ENCODE data around the gene RALGPS1. TPM values are rescaled to one million over a fixed set of nuclear protein-coding genes. Genes with fewer than 3 reads are reported as not detected.
A peak's percentile ranks its signal among the peaks of the same experiment; 100 is the strongest.

RALGPS1 gene
- total and polyA plus RNA-seq, 4 donors: 34.4 to 80.9 (median 73.2) TPM

- no peaks in the 10 kb centered on the region for H3K27me3 ChIP-seq (ENCODE audit: control insufficient read depth, insufficient read depth, low read length)
- no peaks in the 10 kb centered on the region for H3K9me3 ChIP-seq (ENCODE audit: control insufficient read depth, insufficient read depth, low read length)
- H3K4me3 ChIP-seq (ENCODE audit: low read depth, low read length): no peak overlapping the region
- H3K36me3 ChIP-seq (ENCODE audit: control insufficient read depth, insufficient read depth, low read length): peaks cover 51% of the 10 kb centered on the region
- no peak overlapping the region for H3K27ac ChIP-seq (ENCODE audit: low read depth, low read length)
- peaks cover 34% of the 10 kb centered on the region for H3K4me1 ChIP-seq (ENCODE audit: control insufficient read depth, insufficient read depth, low read length)
- 90% methylated on average over 6 of the region's 6 CpGs for WGBS (ENCODE audit: insufficient coverage)
- DNase-seq (ENCODE audit: low read depth in 4 of 6, low spot score in 6 of 6): no peak
Observed at GRCh38 chr9:127181595-127182190, 267.1 kb downstream of the RALGPS1 start.

- no peak for DNase-seq (ENCODE audit: low read depth in 4 of 6, low spot score in 6 of 6)
- peaks cover 31% of the 10 kb centered on the region for H3K4me1 ChIP-seq (ENCODE audit: control insufficient read depth, insufficient read depth, low read length)
Observed at GRCh38 chr9:127182901-127183746, 268.5 kb downstream of the RALGPS1 start.

GRCh38 chr9:127183814-127184582, 269.4 kb downstream of the RALGPS1 start:
- Histone ChIP-seq H3K27ac (ENCODE audit: low read depth, low read length) (no peak overlapping the region), H3K27me3 (ENCODE audit: control insufficient read depth, insufficient read depth, low read length) (no peaks in the 10 kb centered on the region), H3K4me3 (ENCODE audit: low read depth, low read length) (no peak overlapping the region), H3K4me1 (ENCODE audit: control insufficient read depth, insufficient read depth, low read length) (peaks cover 24% of the 10 kb centered on the region), H3K36me3 (ENCODE audit: control insufficient read depth, insufficient read depth, low read length) (peaks cover 35% of the 10 kb centered on the region), H3K9me3 (ENCODE audit: control insufficient read depth, insufficient read depth, low read length) (no peaks in the 10 kb centered on the region)
- DNase-seq (ENCODE audit: low read depth in 4 of 6, low spot score in 6 of 6): peak in 1 of 6 donors; percentile 16
- 88% methylated on average over 16 of the region's 17 CpGs for WGBS (ENCODE audit: insufficient coverage)

More at GRCh38 chr9:127182901-127183746, 268.5 kb downstream of the RALGPS1 start:
- Histone ChIP-seq H3K27ac (ENCODE audit: low read depth, low read length) (no peak overlapping the region), H3K36me3 (ENCODE audit: control insufficient read depth, insufficient read depth, low read length) (peaks cover 38% of the 10 kb centered on the region), H3K27me3 (ENCODE audit: control insufficient read depth, insufficient read depth, low read length) (no peaks in the 10 kb centered on the region), H3K9me3 (ENCODE audit: control insufficient read depth, insufficient read depth, low read length) (no peaks in the 10 kb centered on the region), H3K4me3 (ENCODE audit: low read depth, low read length) (no peak overlapping the region)
- WGBS (ENCODE audit: insufficient coverage): 82% methylated on average over 12 of the region's 14 CpGs

- no peak overlapping the region for H3K4me3 ChIP-seq (ENCODE audit: low read depth, low read length)
- no peak for DNase-seq (ENCODE audit: low read depth in 4 of 6, low spot score in 6 of 6)
- peaks cover 30% of the 10 kb centered on the region for H3K36me3 ChIP-seq (ENCODE audit: control insufficient read depth, insufficient read depth, low read length)
- no peaks in the 10 kb centered on the region for H3K27me3 ChIP-seq (ENCODE audit: control insufficient read depth, insufficient read depth, low read length)
- no peak overlapping the region for H3K27ac ChIP-seq (ENCODE audit: low read depth, low read length)
- 81% methylated on average over 10 of the region's 10 CpGs for WGBS (ENCODE audit: insufficient coverage)
- H3K4me1 ChIP-seq (ENCODE audit: control insufficient read depth, insufficient read depth, low read length): peaks cover 18% of the 10 kb centered on the region
- H3K9me3 ChIP-seq (ENCODE audit: control insufficient read depth, insufficient read depth, low read length): no peaks in the 10 kb centered on the region
Observed at GRCh38 chr9:127184641-127185040, 270.1 kb downstream of the RALGPS1 start.

GRCh38 chr9:127185181-127185580, 270.6 kb downstream of the RALGPS1 start:
- Histone ChIP-seq H3K9me3 (ENCODE audit: control insufficient read depth, insufficient read depth, low read length) (no peaks in the 10 kb centered on the region), H3K27me3 (ENCODE audit: control insufficient read depth, insufficient read depth, low read length) (no peaks in the 10 kb centered on the region), H3K4me3 (ENCODE audit: low read depth, low read length) (no peak overlapping the region), H3K36me3 (ENCODE audit: control insufficient read depth, insufficient read depth, low read length) (peaks cover 30% of the 10 kb centered on the region), H3K27ac (ENCODE audit: low read depth, low read length) (peak overlapping the region; percentile 86), H3K4me1 (ENCODE audit: control insufficient read depth, insufficient read depth, low read length) (peaks cover 17% of the 10 kb centered on the region)
- 85% methylated on average over 5 of the region's 5 CpGs for WGBS (ENCODE audit: insufficient coverage)
- no peak for DNase-seq (ENCODE audit: low read depth in 4 of 6, low spot score in 6 of 6)

GRCh38 chr9:127185931-127186781, 271.6 kb downstream of the RALGPS1 start:
- Histone ChIP-seq H3K36me3 (ENCODE audit: control insufficient read depth, insufficient read depth, low read length) (peaks cover 24% of the 10 kb centered on the region), H3K4me3 (ENCODE audit: low read depth, low read length) (no peak overlapping the region), H3K27me3 (ENCODE audit: control insufficient read depth, insufficient read depth, low read length) (no peaks in the 10 kb centered on the region), H3K9me3 (ENCODE audit: control insufficient read depth, insufficient read depth, low read length) (no peaks in the 10 kb centered on the region), H3K27ac (ENCODE audit: low read depth, low read length) (peak overlapping the region; percentile 86), H3K4me1 (ENCODE audit: control insufficient read depth, insufficient read depth, low read length) (peaks cover 17% of the 10 kb centered on the region)
- peak in 3 of 6 donors; percentile 13 to 81 (median 32) for DNase-seq (ENCODE audit: low read depth in 4 of 6, low spot score in 6 of 6)
- 31% methylated on average over 10 of the region's 11 CpGs for WGBS (ENCODE audit: insufficient coverage)

- H3K27ac ChIP-seq (ENCODE audit: low read depth, low read length): peak overlapping the region; percentile 86
- peaks cover 17% of the 10 kb centered on the region for H3K4me1 ChIP-seq (ENCODE audit: control insufficient read depth, insufficient read depth, low read length)
- whole genome bisulfite sequencing (ENCODE audit: insufficient coverage): 79% methylated on average over 6 of the region's 7 CpGs
Observed at GRCh38 chr9:127186806-127187205, 272.2 kb downstream of the RALGPS1 start.

GRCh38 chr9:127187231-127187956, 272.8 kb downstream of the RALGPS1 start:
- Histone ChIP-seq H3K36me3 (ENCODE audit: control insufficient read depth, insufficient read depth, low read length) (peaks cover 24% of the 10 kb centered on the region), H3K4me3 (ENCODE audit: low read depth, low read length) (no peak overlapping the region), H3K4me1 (ENCODE audit: control insufficient read depth, insufficient read depth, low read length) (peaks cover 17% of the 10 kb centered on the region), H3K27ac (ENCODE audit: low read depth, low read length) (peak overlapping the region; percentile 86), H3K9me3 (ENCODE audit: control insufficient read depth, insufficient read depth, low read length) (no peaks in the 10 kb centered on the region), H3K27me3 (ENCODE audit: control insufficient read depth, insufficient read depth, low read length) (no peaks in the 10 kb centered on the region)
- DNase-seq (ENCODE audit: low read depth in 4 of 6, low spot score in 6 of 6): peak in 1 of 6 donors; percentile 76
- WGBS (ENCODE audit: insufficient coverage): 77% methylated on average over 9 of the region's 14 CpGs

More at GRCh38 chr9:127186806-127187205, 272.2 kb downstream of the RALGPS1 start:
- no peaks in the 10 kb centered on the region for H3K9me3 ChIP-seq (ENCODE audit: control insufficient read depth, insufficient read depth, low read length)
- H3K36me3 ChIP-seq (ENCODE audit: control insufficient read depth, insufficient read depth, low read length): peaks cover 24% of the 10 kb centered on the region
- H3K4me3 ChIP-seq (ENCODE audit: low read depth, low read length): no peak overlapping the region
- no peak for DNase-seq (ENCODE audit: low read depth in 4 of 6, low spot score in 6 of 6)
- no peaks in the 10 kb centered on the region for H3K27me3 ChIP-seq (ENCODE audit: control insufficient read depth, insufficient read depth, low read length)

Data from spinal cord (tissue), 10 donors.